SJSA1 (cell line): ENCODE results near the gene PTDSS2. TPM values are rescaled to one million over a fixed set of nuclear protein-coding genes. Genes with fewer than 3 reads are reported as not detected.
"Not testable (repeated sequence)": the region's sequence is repeated elsewhere in the genome, so short reads cannot be mapped to it uniquely, and the experiment has no call there.

Experiments used
- DNase-seq, 2 experiments: peaks; one replicate each; pipeline ENCODE4 v3.0.0-alpha.2; 2015 to 2020; ENCODE audit warnings: low spot score in 2 of 2, low read depth in 1 of 2
- H3K27ac ChIP-seq: fragments of 250-450 bp; sonication (Bioruptor Pico); 2 replicates; pipeline ENCODE4 v1.5.1; 2020; ENCODE audit warnings: mild to moderate bottlenecking, moderate library complexity
- H3K27me3 ChIP-seq: fragments of 250-450 bp; sonication (Bioruptor Pico); replicated peaks from 2 replicates; pipeline ENCODE4 v1.5.1; 2020; ENCODE audit warnings: mild to moderate bottlenecking, moderate library complexity
- H3K36me3 ChIP-seq: fragments of 250-450 bp; sonication (Bioruptor Pico); 2 replicates; pipeline ENCODE4 v1.5.1; 2020; ENCODE audit warnings: mild to moderate bottlenecking
- H3K4me1 ChIP-seq: fragments of 250-450 bp; sonication (Bioruptor Pico); replicated peaks from 2 replicates; pipeline ENCODE4 v1.6.1; 2021; ENCODE audit warnings: mild to moderate bottlenecking
- H3K4me3 ChIP-seq: fragments of 250-450 bp; sonication (Bioruptor Pico); 2 replicates; pipeline ENCODE4 v1.5.1; 2020; ENCODE audit warnings: mild to moderate bottlenecking
- H3K9me3 ChIP-seq: fragments of 250-450 bp; sonication (Bioruptor Pico); replicated peaks from 2 replicates; pipeline ENCODE4 v1.5.1; 2020; ENCODE audit warnings: mild to moderate bottlenecking
- total RNA-seq: library from RNA; depleted of rRNA; stranded (reverse); fragments of >200 nt; shearing (Covaris generic); gene quantifications from 2 replicates; pipeline ENCODE4 v1.2.3, GENCODE V29; 2014

The PTDSS2 gene
- total RNA-seq, 1 experiment from 2014 or later, result 18.3 TPM

- Histone ChIP-seq H3K4me3 (peak overlapping the region; percentile 64), H3K27me3 (no peaks in the 10 kb centered on the region), H3K27ac (peak overlapping the region; percentile 81), H3K4me1 (peaks cover 5% of the 10 kb centered on the region), H3K36me3 (peaks cover 6% of the 10 kb centered on the region; the same call in 1 of the 2 replicates), H3K9me3 (no peaks in the 10 kb centered on the region)
- DNase-seq, result no peak
These were observed 57.8 kb downstream of the PTDSS2 start for GRCh38 chr11:507727-508515.

- no peak for DNase-seq
- Histone ChIP-seq H3K4me3 (no peak overlapping the region), H3K4me1 (peaks cover 5% of the 10 kb centered on the region), H3K27ac (no peak overlapping the region), H3K36me3 (peaks cover 6% of the 10 kb centered on the region; the same call in 1 of the 2 replicates), H3K27me3 (no peaks in the 10 kb centered on the region), H3K9me3 (no peaks in the 10 kb centered on the region)
These were observed 58.9 kb downstream of the PTDSS2 start for GRCh38 chr11:508956-509355.

GRCh38 chr11:512761-513595 is 62.9 kb downstream of the PTDSS2 start:
- Histone ChIP-seq H3K9me3 (no peaks in the 10 kb centered on the region), H3K4me1 (no peaks in the 10 kb centered on the region; the same call in 1 of the 2 replicates), H3K27me3 (no peaks in the 10 kb centered on the region), H3K4me3 (no peak overlapping the region), H3K27ac (no peak overlapping the region), H3K36me3 (peaks cover 6% of the 10 kb centered on the region; the same call in 1 of the 2 replicates)
- no peak for DNase-seq

GRCh38 chr11:514606-515005 is 64.5 kb downstream of the PTDSS2 start:
- Histone ChIP-seq H3K27ac (no peak overlapping the region), H3K9me3 (no peaks in the 10 kb centered on the region), H3K4me3 (no peak overlapping the region), H3K36me3 (no peaks in the 10 kb centered on the region), H3K4me1 (no peaks in the 10 kb centered on the region), H3K27me3 (no peaks in the 10 kb centered on the region)
- DNase-seq, result no peak

GRCh38 chr11:515131-515530 is 65.1 kb downstream of the PTDSS2 start:
- Histone ChIP-seq H3K27me3 (no peaks in the 10 kb centered on the region), H3K4me1 (no peaks in the 10 kb centered on the region), H3K4me3 (no peak overlapping the region), H3K27ac (no peak overlapping the region), H3K36me3 (no peaks in the 10 kb centered on the region), H3K9me3 (no peaks in the 10 kb centered on the region)
- DNase-seq, result no peak

- H3K4me1 ChIP-seq, result no peaks in the 10 kb centered on the region
- H3K4me3 ChIP-seq, result no peak overlapping the region
- H3K9me3 ChIP-seq, result no peaks in the 10 kb centered on the region
- H3K27ac ChIP-seq, result no peak overlapping the region
- DNase-seq, result no peak
- H3K27me3 ChIP-seq, result no peaks in the 10 kb centered on the region
- H3K36me3 ChIP-seq, result no peaks in the 10 kb centered on the region
These were observed 66.3 kb downstream of the PTDSS2 start for GRCh38 chr11:516400-516799.

- not testable (repeated sequence) for H3K4me3 ChIP-seq, DNase-seq, H3K27me3 ChIP-seq, H3K9me3 ChIP-seq, H3K36me3 ChIP-seq, H3K4me1 ChIP-seq, H3K27ac ChIP-seq
These were observed 67.0 kb downstream of the PTDSS2 start for GRCh38 chr11:516918-517685.

- no peaks in the 10 kb centered on the region for H3K27me3 ChIP-seq
- peak; percentile 89 to 95 for DNase-seq
- H3K4me1 ChIP-seq, result no peaks in the 10 kb centered on the region
- H3K36me3 ChIP-seq, result no peaks in the 10 kb centered on the region
- H3K27ac ChIP-seq, result no peak overlapping the region; the same call in 1 of the 2 replicates
- no peak overlapping the region for H3K4me3 ChIP-seq
- no peaks in the 10 kb centered on the region for H3K9me3 ChIP-seq
These were observed 68.6 kb downstream of the PTDSS2 start for GRCh38 chr11:518463-519202.

- no peak for DNase-seq
- H3K27me3 ChIP-seq, result no peaks in the 10 kb centered on the region
- no peaks in the 10 kb centered on the region for H3K4me1 ChIP-seq
These were observed 70.5 kb downstream of the PTDSS2 start for GRCh38 chr11:520428-521176.

GRCh38 chr11:521177-521688 is 71.2 kb downstream of the PTDSS2 start:
- H3K27ac ChIP-seq, result no peak overlapping the region
- H3K4me3 ChIP-seq, result no peak overlapping the region
- no peak for DNase-seq
- no peaks in the 10 kb centered on the region for H3K9me3 ChIP-seq
- H3K27me3 ChIP-seq, result no peaks in the 10 kb centered on the region
- H3K4me1 ChIP-seq, result no peaks in the 10 kb centered on the region
- no peaks in the 10 kb centered on the region for H3K36me3 ChIP-seq

More at GRCh38 chr11:520428-521176, 70.5 kb downstream of the PTDSS2 start:
- Histone ChIP-seq H3K27ac (no peak overlapping the region), H3K36me3 (no peaks in the 10 kb centered on the region), H3K4me3 (no peak overlapping the region), H3K9me3 (no peaks in the 10 kb centered on the region)

- no peaks in the 10 kb centered on the region for H3K27me3 ChIP-seq
- DNase-seq, result no peak
- H3K4me3 ChIP-seq, result no peak overlapping the region
- no peak overlapping the region for H3K27ac ChIP-seq
- H3K4me1 ChIP-seq, result no peaks in the 10 kb centered on the region
- no peaks in the 10 kb centered on the region for H3K36me3 ChIP-seq
- no peaks in the 10 kb centered on the region for H3K9me3 ChIP-seq
These were observed 76.1 kb downstream of the PTDSS2 start for GRCh38 chr11:526192-526591.

GRCh38 chr11:528166-528814 is 78.2 kb downstream of the PTDSS2 start:
- no peaks in the 10 kb centered on the region for H3K9me3 ChIP-seq
- no peak for DNase-seq
- no peak overlapping the region for H3K4me3 ChIP-seq
- no peak overlapping the region for H3K27ac ChIP-seq
- no peaks in the 10 kb centered on the region for H3K27me3 ChIP-seq
- peaks cover 11% of the 10 kb centered on the region for H3K36me3 ChIP-seq
- no peaks in the 10 kb centered on the region for H3K4me1 ChIP-seq
